GM10248 (cell line): Measurements from ENCODE around the gene PTPN7.

Experiments
- CTCF ChIA-PET: fragments of 300-600 bp; sonication (Branson Sonifier 250); formaldehyde crosslinking; extraction: SDS; loops from one replicate; lab custom pipeline; 2021; ENCODE audit warnings: antibody characterized with exemption; lab: Yijun Ruan, JAX
- POLR2A ChIA-PET: fragments of 350-650 bp; sonication (Branson Sonifier 250); formaldehyde crosslinking; extraction: SDS; loops from one replicate; lab custom pipeline; 2020; ENCODE audit warnings: antibody characterized with exemption; lab: Yijun Ruan, JAX
- DNase-seq: peaks from one replicate; pipeline ENCODE4 v3.0.0; 2012; ENCODE audit errors: extremely low spot score
- TF ChIP-seq, protein P1 (sequence below): IDR thresholded peaks from 2 replicates; pipeline ENCODE4 v1.5.1; 2012; ENCODE audit warnings: mild to moderate bottlenecking, low read depth; ENCODE audit errors: extremely low read depth, missing control alignments, control extremely low read depth

The PTPN7 gene

GRCh38 chr1:202140833-202141232 lies 19.6 kb downstream of the PTPN7 start:
- ChIA-PET POLR2A (no interaction called here), CTCF (no interaction called here)
- TF ChIP-seq, protein P1, sequence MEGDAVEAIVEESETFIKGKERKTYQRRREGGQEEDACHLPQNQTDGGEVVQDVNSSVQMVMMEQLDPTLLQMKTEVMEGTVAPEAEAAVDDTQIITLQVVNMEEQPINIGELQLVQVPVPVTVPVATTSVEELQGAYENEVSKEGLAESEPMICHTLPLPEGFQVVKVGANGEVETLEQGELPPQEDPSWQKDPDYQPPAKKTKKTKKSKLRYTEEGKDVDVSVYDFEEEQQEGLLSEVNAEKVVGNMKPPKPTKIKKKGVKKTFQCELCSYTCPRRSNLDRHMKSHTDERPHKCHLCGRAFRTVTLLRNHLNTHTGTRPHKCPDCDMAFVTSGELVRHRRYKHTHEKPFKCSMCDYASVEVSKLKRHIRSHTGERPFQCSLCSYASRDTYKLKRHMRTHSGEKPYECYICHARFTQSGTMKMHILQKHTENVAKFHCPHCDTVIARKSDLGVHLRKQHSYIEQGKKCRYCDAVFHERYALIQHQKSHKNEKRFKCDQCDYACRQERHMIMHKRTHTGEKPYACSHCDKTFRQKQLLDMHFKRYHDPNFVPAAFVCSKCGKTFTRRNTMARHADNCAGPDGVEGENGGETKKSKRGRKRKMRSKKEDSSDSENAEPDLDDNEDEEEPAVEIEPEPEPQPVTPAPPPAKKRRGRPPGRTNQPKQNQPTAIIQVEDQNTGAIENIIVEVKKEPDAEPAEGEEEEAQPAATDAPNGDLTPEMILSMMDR, result no peak
- no peak for DNase-seq

DNA sequence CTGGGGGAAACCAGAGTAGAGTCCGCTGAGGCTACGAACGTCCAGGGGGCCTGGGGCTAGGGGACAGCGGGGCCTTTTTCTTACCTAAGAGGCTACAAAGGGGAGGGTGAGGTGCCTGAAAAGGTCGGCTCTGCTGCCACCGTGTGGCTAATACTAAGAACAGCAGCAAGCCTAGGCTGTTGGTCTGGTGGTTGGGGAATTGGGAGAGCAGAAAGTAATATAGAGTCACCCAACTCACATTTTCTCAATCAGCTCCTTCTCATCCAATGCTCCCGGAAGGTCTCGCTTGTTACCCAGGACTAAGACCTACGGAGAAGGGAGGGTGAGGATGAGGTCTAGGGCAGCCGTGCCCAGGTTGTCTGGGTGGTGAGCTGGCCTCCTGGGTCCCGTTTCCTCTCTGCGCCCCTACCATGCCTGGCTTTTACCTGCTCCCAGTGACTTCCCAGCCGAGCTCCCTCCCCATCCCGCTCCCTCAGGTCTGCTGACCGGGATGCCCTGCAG lies 25.1 kb downstream of the PTPN7 start:
- TF ChIP-seq, protein P1, result peak; percentile 90
- ChIA-PET CTCF (interaction anchor here (0.7 to 6.3 kb wide), 39 partner anchors 8 to 306 kb away, joined by 3 to 99 read pairs (median 4); partner anchors contain the start of genes ARL8A, ELF3, GPR37L1 and LMOD1), POLR2A (interaction anchor here (1.2 kb wide), 1 partner anchor 27 kb away, joined by 3 read pairs; no protein-coding TSS in a partner anchor)
- DNase-seq, result peak; percentile 89

- ChIA-PET CTCF (interaction anchor here (0.8 to 6.3 kb wide), 25 partner anchors 9 to 305 kb away, joined by 3 to 99 read pairs (median 7); partner anchors contain the start of genes ARL8A, ELF3, GPR37L1 and LMOD1), POLR2A (interaction anchor here (1.2 kb wide), 1 partner anchor 28 kb away, joined by 3 read pairs; no protein-coding TSS in a partner anchor)
- no peak for DNase-seq
- TF ChIP-seq, protein P1, result no peak
Observed at GRCh38 chr1:202134645-202135172, 25.7 kb downstream of the PTPN7 start.

- CTCF ChIA-PET, result interaction anchor here (0.8 to 6.3 kb wide), 14 partner anchors 9 to 304 kb away, joined by 3 to 99 read pairs (median 10); partner anchors contain the start of genes ARL8A, ELF3 and GPR37L1
- TF ChIP-seq, protein P1, result no peak
- no peak for DNase-seq
- POLR2A ChIA-PET, result no interaction called here
Observed at GRCh38 chr1:202133989-202134388, 26.4 kb downstream of the PTPN7 start.

- POLR2A ChIA-PET, result no interaction called here
- DNase-seq, result no peak
Observed at GRCh38 chr1:202133496-202133895, 26.9 kb downstream of the PTPN7 start.

GRCh38 chr1:202133001-202133400 lies 27.4 kb downstream of the PTPN7 start:
- ChIA-PET POLR2A (no interaction called here), CTCF (interaction anchor here (1.0 to 6.3 kb wide), 6 partner anchors 10 to 303 kb away, joined by 3 to 99 read pairs (median 14); partner anchors contain the start of genes ARL8A, ELF3 and GPR37L1)
- DNase-seq, result no peak
- TF ChIP-seq, protein P1, result no peak

More at GRCh38 chr1:202133496-202133895, 26.9 kb downstream of the PTPN7 start:
- CTCF ChIA-PET, result interaction anchor here (1.0 to 6.3 kb wide), 6 partner anchors 10 to 304 kb away, joined by 3 to 99 read pairs (median 14); partner anchors contain the start of genes ARL8A, ELF3 and GPR37L1
- TF ChIP-seq, protein P1, result no peak
